H1 (cell line): ENCODE measurements around the gene LMTK2. TPM values are rescaled to one million over a fixed set of nuclear protein-coding genes. Genes with fewer than 3 reads are reported as not detected.

Experiments used
- ATF2 ChIP-seq: IDR thresholded peaks from 2 replicates; pipeline ENCODE4 v1.6.1; 2012; ENCODE audit warnings: low read length, inconsistent platforms
- CBX8 ChIP-seq: fragments of 300-800, 300-1000 bp; sonication (generic); IDR thresholded peaks from 2 replicates; pipeline ENCODE4 v1.7.1; 2016; ENCODE audit warnings: low read depth, low read length, borderline replicate concordance
- CTBP2 ChIP-seq: IDR thresholded peaks from 2 replicates; pipeline ENCODE4 v1.7.0; 2011; ENCODE audit warnings: borderline replicate concordance, mild to moderate bottlenecking, moderate library complexity, mixed read lengths, low read length; ENCODE audit not compliant: insufficient read depth, insufficient read length
- CTCF ChIP-seq, 3 experiments: IDR thresholded peaks; 1 replicate in 2 of 3; 2 replicates in 1 of 3; pipeline versions ENCODE4 v1.5.1 to v1.6.1; 2011; ENCODE audit warnings: low read length in 3 of 3, mild to moderate bottlenecking in 3 of 3, inconsistent platforms in 2 of 3, low read depth in 1 of 3, moderate library complexity in 1 of 3; ENCODE audit not compliant: insufficient read depth in 1 of 3; ENCODE audit errors: control extremely low read depth in 1 of 3
- EZH2 ChIP-seq: fragments of 200-600 bp; sonication (generic); IDR thresholded peaks from 2 replicates; pipeline ENCODE4 v1.7.1; 2012; ENCODE audit warnings: low read depth, mild to moderate bottlenecking, moderate library complexity, low read length, inconsistent platforms; ENCODE audit not compliant: severe bottlenecking
- GTF2F1 ChIP-seq: IDR thresholded peaks from 2 replicates; pipeline ENCODE4 v1.6.1; 2012; ENCODE audit warnings: low read depth, low read length, improper control_type of control experiment, borderline replicate concordance
- HDAC2 ChIP-seq, 2 experiments: fragments of 300-600 bp in 1 of 2; sonication (generic) in 1 of 2; IDR thresholded peaks; 2 replicates each; pipeline ENCODE4 v1.6.1; 2011 to 2012; ENCODE audit warnings: low read depth in 2 of 2, low read length in 2 of 2, mild to moderate bottlenecking in 2 of 2, moderate library complexity in 2 of 2, borderline replicate concordance in 1 of 2, inconsistent platforms in 1 of 2
- JUN ChIP-seq: IDR thresholded peaks from 2 replicates; pipeline ENCODE4 v1.6.1; 2011; ENCODE audit warnings: low read depth, mild to moderate bottlenecking, improper control_type of control experiment, low read length
- KDM1A ChIP-seq: fragments of 200-600, 300-600 bp; sonication (generic); IDR thresholded peaks from 2 replicates; pipeline ENCODE4 v1.7.1; 2016; ENCODE audit warnings: mild to moderate bottlenecking, low read length, borderline replicate concordance
- MAFK ChIP-seq: IDR thresholded peaks from 2 replicates; pipeline ENCODE4 v1.6.1; 2012; ENCODE audit warnings: low read depth, mild to moderate bottlenecking, improper control_type of control experiment, low read length
- NANOG ChIP-seq: IDR thresholded peaks from 2 replicates; pipeline ENCODE4 v1.6.1; 2011; ENCODE audit warnings: low read length, low read depth, mild to moderate bottlenecking, inconsistent platforms; ENCODE audit not compliant: insufficient read depth, poor library complexity, severe bottlenecking
- SIRT6 ChIP-seq: IDR thresholded peaks from one replicate; pipeline ENCODE4 v1.7.1; 2012; ENCODE audit warnings: low read length, inconsistent platforms
- SP2 ChIP-seq: IDR thresholded peaks from 2 replicates; pipeline ENCODE4 v1.6.1; 2012; ENCODE audit warnings: mild to moderate bottlenecking, low read length, inconsistent platforms
- SRF ChIP-seq: IDR thresholded peaks from 2 replicates; pipeline ENCODE4 v1.6.1; 2011; ENCODE audit warnings: mild to moderate bottlenecking, low read depth, low read length, moderate library complexity
- TAF1 ChIP-seq: IDR thresholded peaks from 2 replicates; pipeline ENCODE4 v1.6.1; 2011; ENCODE audit warnings: mild to moderate bottlenecking, low read depth, low read length
- TAF7 ChIP-seq: optimal IDR thresholded peaks from 2 replicates; pipeline ENCODE3; 2011; ENCODE audit warnings: low read depth, mild to moderate bottlenecking, inconsistent platforms, low read length, moderate library complexity, borderline replicate concordance
- TBP ChIP-seq: IDR thresholded peaks from 2 replicates; pipeline ENCODE4 v1.6.1; 2011; ENCODE audit warnings: low read depth, low read length, improper control_type of control experiment
- polyA plus RNA-seq, 7 experiments: library from polyadenylated mRNA; depleted of rRNA in 3 of 7; stranded (reverse) in 5 of 7; unstranded in 2 of 7; fragments of >200 nt in 5 of 7; fragments of 200-250 nt in 2 of 7; gene quantifications; 1 replicate in 5 of 7; 2 replicates in 1 of 7; 4 replicates in 1 of 7; pipeline versions ENCODE4 v1.2.1 to v1.2.3, GENCODE V29; 2011 to 2013; ENCODE audit warnings: missing spikeins in 2 of 7, mixed read lengths in 2 of 7
- total RNA-seq: library from RNA; stranded (reverse); fragmentation: NEBNext Ultra II Directional; extraction: Animal tissue kit (Norgen Biotek cat#: 25700); gene quantifications from 2 replicates; pipeline ENCODE4 v1.2.1, GENCODE V29; 2021
- TF ChIP-seq, protein P1 (sequence below): IDR thresholded peaks from 2 replicates; pipeline ENCODE4 v1.6.1; 2011; ENCODE audit warnings: low read depth, mild to moderate bottlenecking, low read length; ENCODE audit not compliant: insufficient read depth

The LMTK2 gene
- total and polyA plus RNA-seq, 2 of the 8 experiments (the other 6 are each of a cell fraction or from before 2014, with no cell fraction given), result 9.7 to 30.7 TPM

DNA sequence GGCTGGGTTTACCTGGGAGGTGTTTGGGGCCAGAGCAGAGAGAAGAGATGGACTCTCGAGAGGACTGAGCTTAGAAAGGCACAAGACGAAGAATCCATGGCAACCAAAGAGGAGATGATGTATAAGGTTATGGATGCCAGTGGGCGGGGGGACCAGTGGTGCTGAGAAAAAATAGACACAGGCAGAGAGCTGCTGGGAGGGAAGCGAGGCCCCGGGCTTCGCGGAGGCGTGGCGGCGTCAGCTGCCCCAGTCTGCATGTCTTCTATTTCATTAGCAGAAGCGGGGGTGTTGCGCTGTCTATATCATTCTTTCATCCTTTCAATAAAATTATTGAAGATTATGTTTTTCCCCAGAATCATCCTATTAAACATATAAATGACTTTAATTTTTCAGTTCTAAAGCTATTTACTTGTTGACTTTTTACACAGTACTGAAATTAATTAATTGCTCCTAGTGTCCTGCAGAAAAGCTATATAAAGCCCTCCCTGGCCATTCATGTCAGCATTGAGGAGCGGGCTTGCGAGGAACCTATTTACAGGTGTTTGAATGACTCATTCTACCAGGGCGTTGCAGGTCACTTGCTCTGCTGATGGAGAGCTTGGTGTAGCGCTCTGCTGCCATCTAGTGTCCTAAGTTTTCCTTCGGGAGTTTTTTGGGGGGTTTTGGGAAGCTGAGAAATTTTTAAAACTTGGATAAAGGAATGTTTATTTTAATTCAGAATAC, 61.7 kb downstream of the LMTK2 start (continued):
- TF ChIP-seq, protein P1, sequence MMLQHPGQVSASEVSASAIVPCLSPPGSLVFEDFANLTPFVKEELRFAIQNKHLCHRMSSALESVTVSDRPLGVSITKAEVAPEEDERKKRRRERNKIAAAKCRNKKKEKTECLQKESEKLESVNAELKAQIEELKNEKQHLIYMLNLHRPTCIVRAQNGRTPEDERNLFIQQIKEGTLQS, result 0 out of 2 replicates have a peak, but pooled peaks have one; percentile 16
- peak; percentile 45 to 83 (median 68) for TF ChIP-seq CTCF (IDR thresholded peaks at IDR 0.05; ENCODE audit: control extremely low read depth in 1 of 3, insufficient read depth in 1 of 3, low read depth in 1 of 3, low read length in 3 of 3)
- no peak for TF ChIP-seq CBX8
- no peak for TF ChIP-seq TAF1
- no peak for TF ChIP-seq KDM1A
- no peak for TF ChIP-seq TAF7
- no peak for TF ChIP-seq NANOG
- TF ChIP-seq CTBP2, result no peak
- no peak for TF ChIP-seq TBP
- no peak for TF ChIP-seq MAFK
- no peak for TF ChIP-seq EZH2
- no peak for TF ChIP-seq GTF2F1
- TF ChIP-seq SIRT6, result no peak
- no peak for TF ChIP-seq SP2
- no peak for TF ChIP-seq HDAC2 (IDR thresholded peaks at IDR 0.05; ENCODE audit: borderline replicate concordance in 1 of 2, low read depth in 2 of 2, low read length in 2 of 2)
- TF ChIP-seq JUN, result peak; percentile 80
- no peak for TF ChIP-seq SRF
- TF ChIP-seq ATF2, result 0 out of 2 replicates have a peak, but pooled peaks have one; percentile 41
